Astrocyte (in vitro differentiated cells and primary cell): Measurements from ENCODE around the gene HDAC5. TPM values are rescaled to one million over a fixed set of nuclear protein-coding genes. Genes with fewer than 3 reads are reported as not detected.

Source experiments
- DNase-seq: peaks from one replicate; pipeline ENCODE4 v3.0.0-alpha.2; 2010; ENCODE audit warnings: low read depth
- FAIRE-seq: peaks from 2 replicates; lab custom pipeline; 2011; peaks lifted over from hg19 to GRCh38; lab: Jason Lieb, UNC
- H2AFZ ChIP-seq: 2 replicates; pipeline ENCODE4 v1.6.0; 2012; ENCODE audit warnings: low read depth, low read length, inconsistent platforms
- H3K27ac ChIP-seq: 2 replicates; pipeline ENCODE4 v1.5.1; 2011; ENCODE audit warnings: low read depth, low read length, inconsistent platforms
- H3K27me3 ChIP-seq: 2 replicates; pipeline ENCODE4 v1.6.0; 2011; ENCODE audit warnings: low read length, inconsistent platforms; ENCODE audit not compliant: insufficient read depth
- H3K36me3 ChIP-seq: 2 replicates; pipeline ENCODE4 v1.5.1; 2011; ENCODE audit warnings: low read length, inconsistent platforms; ENCODE audit not compliant: insufficient read depth
- H3K4me1 ChIP-seq: 2 replicates; pipeline ENCODE4 v1.5.1; 2011; ENCODE audit warnings: low read length, inconsistent platforms; ENCODE audit not compliant: insufficient read depth
- H3K4me2 ChIP-seq: 2 replicates; pipeline ENCODE4 v1.6.0; 2012; ENCODE audit warnings: low read length, inconsistent platforms
- H3K4me3 ChIP-seq: 2 replicates; pipeline ENCODE4 v1.5.1; 2011; ENCODE audit warnings: low read depth, mild to moderate bottlenecking, low read length, inconsistent platforms; ENCODE audit not compliant: insufficient read depth
- H3K79me2 ChIP-seq: 2 replicates; pipeline ENCODE4 v1.6.0; 2012; ENCODE audit warnings: mild to moderate bottlenecking, low read length, inconsistent platforms; ENCODE audit not compliant: insufficient read depth
- H3K9ac ChIP-seq: 2 replicates; pipeline ENCODE4 v1.6.0; 2012; ENCODE audit warnings: mild to moderate bottlenecking, low read length, inconsistent platforms
- H3K9me3 ChIP-seq: 2 replicates; pipeline ENCODE4 v1.5.1; 2012; ENCODE audit warnings: low read depth, mild to moderate bottlenecking, low read length, inconsistent platforms; ENCODE audit not compliant: insufficient read depth
- H4K20me1 ChIP-seq: 2 replicates; pipeline ENCODE4 v1.6.0; 2012; ENCODE audit warnings: low read length, inconsistent platforms; ENCODE audit not compliant: insufficient read depth
- H3K27ac Mint-ChIP-seq: one replicate; pipeline ENCODE4 v1.8.0; 2021; ENCODE audit warnings: mild to moderate bottlenecking, mixed read lengths; ENCODE audit not compliant: unreplicated experiment
- H3K27me3 Mint-ChIP-seq: one replicate; pipeline ENCODE4 v1.8.0; 2021; ENCODE audit warnings: low read depth, mixed read lengths; ENCODE audit not compliant: unreplicated experiment
- H3K36me3 Mint-ChIP-seq: one replicate; pipeline ENCODE4 v1.8.0; 2021; ENCODE audit warnings: low read depth, mixed read lengths; ENCODE audit not compliant: unreplicated experiment
- H3K4me1 Mint-ChIP-seq: one replicate; pipeline ENCODE4 v1.8.0; 2021; ENCODE audit warnings: low read depth, mixed read lengths; ENCODE audit not compliant: unreplicated experiment
- H3K4me3 Mint-ChIP-seq: one replicate; pipeline ENCODE4 v1.8.0; 2021; ENCODE audit warnings: mild to moderate bottlenecking, moderate library complexity, mixed read lengths; ENCODE audit not compliant: unreplicated experiment
- H3K9me3 Mint-ChIP-seq: one replicate; pipeline ENCODE4 v1.8.0; 2021; ENCODE audit warnings: mild to moderate bottlenecking, mixed read lengths; ENCODE audit not compliant: unreplicated experiment
- CTCF ChIP-seq: IDR thresholded peaks from 2 replicates; pipeline ENCODE4 v1.5.1; 2011; ENCODE audit warnings: low read depth, mild to moderate bottlenecking, inconsistent platforms, low read length, moderate library complexity; ENCODE audit not compliant: insufficient read depth
- EZH2 ChIP-seq: IDR thresholded peaks from 2 replicates; pipeline ENCODE4 v1.6.1; 2012; ENCODE audit warnings: mild to moderate bottlenecking, low read length, inconsistent platforms; ENCODE audit not compliant: insufficient read depth
- total RNA-seq: library from RNA; stranded (reverse); gene quantifications from 2 replicates; pipeline ENCODE4 v1.2.1, GENCODE V29; 2021

The HDAC5 gene
- total RNA-seq, 1 donor from 2014 or later: 18.7 TPM

GRCh38 chr17:44079877-44080821 lies 43.3 kb downstream of the HDAC5 start:
- H3K4me2 ChIP-seq: no peak overlapping the region
- H3K36me3 Mint-ChIP-seq: peaks cover 20% of the 10 kb centered on the region
- no peaks in the 10 kb centered on the region for H3K79me2 ChIP-seq
- no peaks in the 10 kb centered on the region for H3K27me3 ChIP-seq
- no peak overlapping the region for H3K27ac ChIP-seq
- H4K20me1 ChIP-seq: no peaks in the 10 kb centered on the region
- no peak overlapping the region for H3K4me3 ChIP-seq
- TF ChIP-seq CTCF (no peak), EZH2 (no peak)
- H3K27ac Mint-ChIP-seq: no peak overlapping the region
- H3K9me3 ChIP-seq: no peaks in the 10 kb centered on the region
- H3K9ac ChIP-seq: no peak overlapping the region
- H3K9me3 Mint-ChIP-seq: no peaks in the 10 kb centered on the region
- H3K4me1 ChIP-seq: peaks cover 12% of the 10 kb centered on the region
- no peak overlapping the region for H2AFZ ChIP-seq
- H3K27me3 Mint-ChIP-seq: no peaks in the 10 kb centered on the region
- DNase-seq: no peak
- H3K4me1 Mint-ChIP-seq: peaks cover 5% of the 10 kb centered on the region
- H3K36me3 ChIP-seq: no peaks in the 10 kb centered on the region
- no peak for FAIRE-seq
- no peak overlapping the region for H3K4me3 Mint-ChIP-seq

DNA sequence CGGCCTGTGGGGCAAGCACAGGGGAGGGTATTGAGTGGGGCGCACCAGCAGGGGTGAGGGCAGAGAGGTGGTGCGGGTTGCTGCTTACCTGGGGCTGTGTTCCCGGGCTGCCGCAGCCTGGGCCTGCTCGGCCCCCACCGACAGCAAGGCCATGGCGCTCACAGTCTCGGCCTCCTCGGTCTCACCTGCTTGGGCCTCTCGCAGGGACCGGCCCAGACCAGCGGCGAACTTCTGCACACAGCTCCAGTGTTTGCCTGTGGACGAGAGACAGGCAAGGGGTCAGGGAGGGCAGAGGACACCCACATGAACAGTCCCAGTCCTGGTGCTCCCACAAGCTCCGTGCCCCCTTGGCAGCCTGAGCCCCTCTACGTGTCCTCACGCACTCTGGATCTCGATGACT lies 45.0 kb downstream of the HDAC5 start:
- Mint-ChIP-seq H3K4me3 (no peak overlapping the region), H3K4me1 (peaks cover 5% of the 10 kb centered on the region), H3K36me3 (peaks cover 22% of the 10 kb centered on the region), H3K27me3 (no peaks in the 10 kb centered on the region), H3K9me3 (no peaks in the 10 kb centered on the region), H3K27ac (no peak overlapping the region)
- DNase-seq (no peak), FAIRE-seq (no peak)
- Histone ChIP-seq H3K4me1 (peaks cover 12% of the 10 kb centered on the region), H3K9me3 (no peaks in the 10 kb centered on the region), H3K36me3 (no peaks in the 10 kb centered on the region), H3K27ac (no peak overlapping the region), H3K4me3 (no peak overlapping the region), H3K9ac (no peak overlapping the region), H3K79me2 (peaks cover 2% of the 10 kb centered on the region), H2AFZ (no peak overlapping the region), H3K27me3 (no peaks in the 10 kb centered on the region), H3K4me2 (no peak overlapping the region), H4K20me1 (peaks cover 13% of the 10 kb centered on the region)
- TF ChIP-seq CTCF: no peak
- no peak for TF ChIP-seq EZH2

- no peaks in the 10 kb centered on the region for H3K9me3 ChIP-seq
- no peak overlapping the region for H3K27ac ChIP-seq
- peaks cover 11% of the 10 kb centered on the region for H3K79me2 ChIP-seq
- H3K36me3 ChIP-seq: no peaks in the 10 kb centered on the region
- H4K20me1 ChIP-seq: peaks cover 14% of the 10 kb centered on the region
- Mint-ChIP-seq H3K36me3 (peaks cover 19% of the 10 kb centered on the region), H3K27ac (no peak overlapping the region), H3K9me3 (no peaks in the 10 kb centered on the region), H3K27me3 (no peaks in the 10 kb centered on the region), H3K4me1 (peaks cover 7% of the 10 kb centered on the region), H3K4me3 (no peak overlapping the region)
- FAIRE-seq: no peak
- H2AFZ ChIP-seq: no peak overlapping the region
- peaks cover 11% of the 10 kb centered on the region for H3K4me1 ChIP-seq
- no peak for TF ChIP-seq CTCF
- no peaks in the 10 kb centered on the region for H3K27me3 ChIP-seq
- H3K4me3 ChIP-seq: no peak overlapping the region
- H3K9ac ChIP-seq: no peak overlapping the region
- no peak for DNase-seq
- no peak overlapping the region for H3K4me2 ChIP-seq
These were observed 45.9 kb downstream of the HDAC5 start for GRCh38 chr17:44077595-44077909.
